Activated CD4-positive, alpha-beta T cell treated with anti-CD3 and anti-CD28 coated beads, Interleukin-2, amount 10 ng/mL, durations not matched to agents 7 days and 5 days (primary cell): ENCODE data around the gene BLVRA. TPM values are rescaled to one million over a fixed set of nuclear protein-coding genes. Genes with fewer than 3 reads are reported as not detected.
A peak's percentile ranks its signal among the peaks of the same experiment; 100 is the strongest.

ENCODE experiments used
- CTCF ChIA-PET: fragments of 350-600 bp; sonication (Branson Sonifier 250); formaldehyde crosslinking; loops from one replicate; lab custom pipeline; 2021; ENCODE audit warnings: antibody characterized with exemption; lab: Charles Lee
- POLR2A ChIA-PET: fragments of 350-600 bp; sonication (Branson Sonifier 250); formaldehyde crosslinking; loops from one replicate; lab custom pipeline; 2021; ENCODE audit warnings: antibody characterized with exemption; lab: Charles Lee
- DNase-seq: peaks from one replicate; pipeline ENCODE4 v3.0.0-alpha.2; 2020
- H3K27ac Mint-ChIP-seq: one replicate; pipeline ENCODE4 v1.8.0; 2021; ENCODE audit warnings: mild to moderate bottlenecking, moderate library complexity, mixed read lengths
- H3K27me3 Mint-ChIP-seq: one replicate; pipeline ENCODE4 v1.8.0; 2021; ENCODE audit warnings: mixed read lengths
- H3K36me3 Mint-ChIP-seq: one replicate; pipeline ENCODE4 v1.8.0; 2021; ENCODE audit warnings: low read depth, mixed read lengths
- H3K4me1 Mint-ChIP-seq: one replicate; pipeline ENCODE4 v1.8.0; 2021; ENCODE audit warnings: mixed read lengths
- H3K4me3 Mint-ChIP-seq: one replicate; pipeline ENCODE4 v1.8.0; 2021; ENCODE audit warnings: mild to moderate bottlenecking, moderate library complexity, mixed read lengths
- H3K9me3 Mint-ChIP-seq: one replicate; pipeline ENCODE4 v1.8.0; 2021; ENCODE audit warnings: mixed read lengths
- total RNA-seq, 2 experiments: library from RNA; stranded (reverse); gene quantifications; one replicate each; pipeline ENCODE4 v1.2.3, GENCODE V29; 2021

Gene BLVRA
- total RNA-seq, 2 experiments from 2014 or later, result 22.0 to 29.4 TPM

DNA sequence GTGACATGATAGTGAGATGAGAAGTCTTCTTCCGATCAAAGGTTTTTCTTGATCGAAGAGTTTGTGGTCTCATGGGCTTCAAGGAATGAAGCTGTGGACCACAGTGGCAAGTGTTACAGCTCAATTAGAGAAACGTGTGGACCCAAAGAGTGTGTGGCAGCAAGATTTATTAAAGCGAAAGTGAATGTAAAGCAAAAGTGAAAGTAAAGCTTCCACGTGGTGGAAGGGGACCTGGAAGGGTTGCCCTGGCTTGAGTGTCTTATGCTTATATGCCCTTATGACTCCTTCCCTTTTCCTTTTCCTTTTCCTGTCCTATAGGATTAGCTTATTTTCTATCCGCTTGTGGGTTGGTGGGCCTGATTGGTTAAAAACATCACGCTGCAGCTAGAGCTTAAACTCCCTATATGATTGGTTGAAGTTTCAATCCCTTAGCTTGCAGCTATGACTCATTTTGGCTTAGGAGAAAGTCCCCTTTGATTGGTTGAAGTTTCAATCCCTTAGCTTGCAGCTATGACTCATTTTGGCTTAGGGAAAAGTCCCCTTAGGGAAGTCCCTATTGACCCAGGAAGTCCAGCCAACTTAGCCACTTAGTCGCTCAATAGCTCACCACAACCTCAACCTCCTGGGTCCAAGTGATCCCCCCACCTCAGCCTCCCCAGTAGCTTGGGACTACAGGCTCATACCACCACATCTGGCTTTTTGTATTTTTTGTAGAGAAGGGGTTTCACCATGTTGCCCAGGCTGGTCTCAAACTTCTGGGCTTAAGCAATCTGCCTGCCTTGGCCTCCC lies 76.2 kb downstream of the BLVRA start:
- Mint-ChIP-seq H3K4me1 (peaks cover 22% of the 10 kb centered on the region), H3K36me3 (peaks cover 12% of the 10 kb centered on the region), H3K27ac (peak overlapping the region; percentile 88), H3K27me3 (peaks cover 5% of the 10 kb centered on the region), H3K4me3 (peak overlapping the region; percentile 65), H3K9me3 (peaks cover 17% of the 10 kb centered on the region)
- POLR2A ChIA-PET, result interaction anchor here (0.6 kb wide), 1 partner anchor 278 kb away, joined by 4 read pairs; no protein-coding TSS in a partner anchor
- CTCF ChIA-PET, result interaction anchor here (0.5 to 2.5 kb wide), 7 partner anchors 9 to 252 kb away, joined by 3 to 13 read pairs (median 3); partner anchors contain the start of gene STK17A
- peak; percentile 56 for DNase-seq

DNA sequence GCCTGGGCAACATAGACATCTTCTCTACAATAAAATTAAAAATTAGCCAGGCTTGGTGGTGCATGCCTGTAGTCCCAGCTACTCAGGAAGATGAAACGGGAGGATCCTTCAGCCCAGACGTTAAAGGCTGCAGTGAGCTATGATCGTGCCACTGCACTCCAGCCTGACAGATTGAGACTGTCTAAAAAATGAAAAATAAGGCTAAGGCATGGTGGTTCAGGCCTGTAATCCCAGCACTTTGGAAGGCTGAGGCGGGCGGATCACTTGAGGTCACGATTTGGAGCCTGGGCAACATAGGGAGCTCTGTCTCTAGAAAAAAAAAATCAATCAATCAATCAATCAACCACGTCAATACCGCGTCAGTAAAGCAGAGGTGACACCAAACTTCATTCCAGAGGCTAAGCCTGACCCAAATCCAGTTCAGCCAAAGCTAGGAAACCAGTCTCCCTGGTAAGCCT lies 79.8 kb downstream of the BLVRA start:
- H3K9me3 Mint-ChIP-seq, result peaks cover 2% of the 10 kb centered on the region
- CTCF ChIA-PET, result interaction anchor here (0.6 to 2.3 kb wide), 13 partner anchors 9 to 902 kb away, joined by 3 to 30 read pairs (median 5); partner anchors contain the start of genes COA1 and STK17A
- no peak overlapping the region for H3K27ac Mint-ChIP-seq
- POLR2A ChIA-PET, result no interaction called here
- H3K4me3 Mint-ChIP-seq, result peak overlapping the region; percentile 36
- peaks cover 22% of the 10 kb centered on the region for H3K4me1 Mint-ChIP-seq
- H3K27me3 Mint-ChIP-seq, result peaks cover 8% of the 10 kb centered on the region
- H3K36me3 Mint-ChIP-seq, result no peaks in the 10 kb centered on the region
- DNase-seq, result no peak

DNA sequence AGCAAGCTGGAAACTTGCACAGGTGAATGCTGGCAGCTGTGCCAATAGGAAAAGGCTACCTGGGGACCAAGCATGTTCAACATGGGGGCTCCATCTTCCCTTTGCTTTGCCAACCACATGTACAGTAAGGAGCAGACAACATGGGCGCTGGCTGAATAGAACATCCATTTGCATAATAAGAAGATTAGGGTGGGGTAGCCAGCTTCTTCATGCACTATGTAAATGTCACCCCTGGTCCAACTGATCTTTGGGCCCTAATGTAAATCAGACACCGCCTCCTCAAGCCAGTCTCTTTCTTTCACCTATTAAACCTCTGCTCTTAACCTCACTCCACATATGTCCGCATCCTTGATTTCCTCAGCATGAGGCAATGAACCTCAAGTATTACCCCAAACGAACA lies 84.8 kb downstream of the BLVRA start:
- peaks cover 6% of the 10 kb centered on the region for H3K4me1 Mint-ChIP-seq
- ChIA-PET CTCF (interaction anchor here (0.7 to 3.5 kb wide), 2 partner anchors 11 to 261 kb away, joined by 3 to 11 read pairs; partner anchors contain the start of gene STK17A), POLR2A (no interaction called here)
- no peaks in the 10 kb centered on the region for H3K36me3 Mint-ChIP-seq
- no peaks in the 10 kb centered on the region for H3K9me3 Mint-ChIP-seq
- H3K27ac Mint-ChIP-seq, result no peak overlapping the region
- no peak for DNase-seq
- H3K4me3 Mint-ChIP-seq, result no peak overlapping the region
- H3K27me3 Mint-ChIP-seq, result peaks cover 4% of the 10 kb centered on the region

- POLR2A ChIA-PET, result no interaction called here
- CTCF ChIA-PET, result interaction anchor here (0.7 to 3.5 kb wide), 2 partner anchors 10 to 262 kb away, joined by 3 to 11 read pairs; partner anchors contain the start of gene STK17A
- Mint-ChIP-seq H3K9me3 (no peaks in the 10 kb centered on the region), H3K27ac (no peak overlapping the region), H3K36me3 (no peaks in the 10 kb centered on the region), H3K4me3 (no peak overlapping the region), H3K4me1 (no peaks in the 10 kb centered on the region), H3K27me3 (peaks cover 4% of the 10 kb centered on the region)
- DNase-seq, result no peak
Observed at GRCh38 chr7:43844257-43844656, 85.8 kb downstream of the BLVRA start.

- Mint-ChIP-seq H3K27me3 (peaks cover 4% of the 10 kb centered on the region), H3K4me3 (no peak overlapping the region), H3K27ac (no peak overlapping the region), H3K36me3 (no peaks in the 10 kb centered on the region), H3K9me3 (no peaks in the 10 kb centered on the region), H3K4me1 (no peaks in the 10 kb centered on the region)
- ChIA-PET CTCF (interaction anchor here (0.6 to 3.5 kb wide), 2 partner anchors 91 to 262 kb away, joined by 4 to 11 read pairs; partner anchors contain the start of gene STK17A), POLR2A (interaction anchor here (0.6 kb wide), 1 partner anchor 9 kb away, joined by 5 read pairs; no protein-coding TSS in a partner anchor)
- no peak for DNase-seq
Observed at GRCh38 chr7:43844662-43845061, 86.2 kb downstream of the BLVRA start.

- no peaks in the 10 kb centered on the region for H3K36me3 Mint-ChIP-seq
- no peak overlapping the region for H3K27ac Mint-ChIP-seq
- no peak for DNase-seq
- no peak overlapping the region for H3K4me3 Mint-ChIP-seq
- H3K27me3 Mint-ChIP-seq, result peaks cover 3% of the 10 kb centered on the region
- no peaks in the 10 kb centered on the region for H3K9me3 Mint-ChIP-seq
- CTCF ChIA-PET, result interaction anchor here (0.6 to 1.5 kb wide), 5 partner anchors 8 to 374 kb away, joined by 3 to 4 read pairs (median 3); no protein-coding TSS in a partner anchor
- H3K4me1 Mint-ChIP-seq, result peaks cover 5% of the 10 kb centered on the region
- POLR2A ChIA-PET, result no interaction called here
Observed at GRCh38 chr7:43847496-43847895, 89.0 kb downstream of the BLVRA start.

- CTCF ChIA-PET, result interaction anchor here (0.8 to 1.5 kb wide), 6 partner anchors 10 to 266 kb away, joined by 3 to 7 read pairs (median 4); partner anchors contain the start of gene STK17A
- no peak for DNase-seq
- POLR2A ChIA-PET, result no interaction called here
- Mint-ChIP-seq H3K27me3 (peaks cover 3% of the 10 kb centered on the region), H3K27ac (no peak overlapping the region), H3K4me3 (no peak overlapping the region), H3K36me3 (no peaks in the 10 kb centered on the region), H3K4me1 (peaks cover 5% of the 10 kb centered on the region), H3K9me3 (no peaks in the 10 kb centered on the region)
Observed at GRCh38 chr7:43849047-43849446, 90.6 kb downstream of the BLVRA start.

GRCh38 chr7:43850348-43851116 lies 92.1 kb downstream of the BLVRA start:
- Mint-ChIP-seq H3K27ac (no peak overlapping the region), H3K36me3 (no peaks in the 10 kb centered on the region), H3K4me1 (peaks cover 5% of the 10 kb centered on the region), H3K9me3 (no peaks in the 10 kb centered on the region), H3K27me3 (peaks cover 3% of the 10 kb centered on the region), H3K4me3 (no peak overlapping the region)
- CTCF ChIA-PET, result interaction anchor here (0.8 kb wide), 1 partner anchor 298 kb away, joined by 3 read pairs; no protein-coding TSS in a partner anchor
- POLR2A ChIA-PET, result no interaction called here
- no peak for DNase-seq

DNA sequence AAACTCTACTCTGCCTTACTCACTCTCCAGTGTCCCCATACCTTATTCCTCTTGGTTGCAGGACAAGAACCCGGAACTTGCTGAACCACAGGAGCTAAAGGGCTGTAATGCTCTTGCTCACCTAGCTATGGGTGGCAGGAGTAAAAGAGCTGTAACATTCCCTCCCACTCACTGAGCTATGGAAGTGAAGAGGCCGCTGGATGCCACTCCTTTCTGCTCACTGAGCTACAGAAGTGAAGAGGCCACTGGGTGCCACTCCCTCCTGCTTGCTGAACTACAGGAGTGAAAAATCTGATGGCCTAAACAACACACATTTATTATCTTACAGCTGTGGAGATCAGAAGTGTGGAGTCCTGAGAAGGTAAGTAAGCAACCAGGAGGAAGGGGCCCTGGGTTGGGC lies 93.3 kb downstream of the BLVRA start:
- H3K27me3 Mint-ChIP-seq, result peaks cover 3% of the 10 kb centered on the region
- ChIA-PET POLR2A (no interaction called here), CTCF (interaction anchor here (0.7 to 0.8 kb wide), 2 partner anchors 13 kb away, joined by 3 read pairs; no protein-coding TSS in a partner anchor)
- peaks cover 5% of the 10 kb centered on the region for H3K4me1 Mint-ChIP-seq
- DNase-seq, result no peak
- no peaks in the 10 kb centered on the region for H3K36me3 Mint-ChIP-seq
- no peaks in the 10 kb centered on the region for H3K9me3 Mint-ChIP-seq
- H3K4me3 Mint-ChIP-seq, result no peak overlapping the region
- no peak overlapping the region for H3K27ac Mint-ChIP-seq

- ChIA-PET POLR2A (no interaction called here), CTCF (interaction anchor here (1.3 to 2.5 kb wide), 3 partner anchors 11 to 18 kb away, joined by 3 to 9 read pairs (median 3); no protein-coding TSS in a partner anchor)
- Mint-ChIP-seq H3K27me3 (peaks cover 2% of the 10 kb centered on the region), H3K9me3 (no peaks in the 10 kb centered on the region), H3K27ac (no peak overlapping the region), H3K4me1 (peaks cover under 1% of the 10 kb centered on the region), H3K4me3 (no peak overlapping the region), H3K36me3 (no peaks in the 10 kb centered on the region)
- DNase-seq, result no peak
Observed at GRCh38 chr7:43855176-43855575, 96.7 kb downstream of the BLVRA start.

DNA sequence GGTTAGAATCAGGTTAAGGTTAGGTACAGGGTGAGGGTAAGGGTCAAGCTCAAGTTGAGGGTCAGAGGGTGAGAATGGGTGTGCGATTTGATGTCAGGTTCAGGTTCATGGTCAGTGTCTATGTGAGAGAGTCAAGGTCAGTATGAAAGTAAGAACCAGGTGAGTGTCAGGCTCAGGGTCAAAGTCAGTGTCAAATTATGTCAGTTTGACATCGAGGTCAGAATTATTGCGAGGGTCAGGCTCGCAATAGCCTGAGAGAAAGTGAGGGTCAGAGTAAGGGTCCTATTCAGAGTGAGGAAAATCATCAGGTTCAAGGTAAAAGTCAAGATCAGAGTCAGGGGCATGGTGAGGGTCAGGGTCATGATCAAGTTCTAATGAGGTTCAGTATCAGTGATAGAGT lies 97.8 kb downstream of the BLVRA start:
- no peak for DNase-seq
- H3K27me3 Mint-ChIP-seq, result peaks cover 2% of the 10 kb centered on the region
- H3K36me3 Mint-ChIP-seq, result no peaks in the 10 kb centered on the region
- H3K9me3 Mint-ChIP-seq, result no peaks in the 10 kb centered on the region
- H3K4me1 Mint-ChIP-seq, result no peaks in the 10 kb centered on the region
- no peak overlapping the region for H3K4me3 Mint-ChIP-seq
- H3K27ac Mint-ChIP-seq, result no peak overlapping the region
- CTCF ChIA-PET, result interaction anchor here (1.3 kb wide), 1 partner anchor 19 kb away, joined by 3 read pairs; no protein-coding TSS in a partner anchor
- POLR2A ChIA-PET, result no interaction called here
